ENCODE results near the gene PTCD2.

GRCh38 chr5:72347801-72348308, 27.7 kb downstream of the PTCD2 start:
- TF ChIP-seq POLR2AphosphoS5 (IDR thresholded peaks at IDR 0.05; ENCODE audit: low read depth) = no peak
- TF ChIP-seq REST (IDR thresholded peaks at IDR 0.05; ENCODE audit: insufficient replicate concordance, low read depth) = no peak

All from HL-60 (cell line).